Esophagus squamous epithelium (tissue), 4 donors: Measurements from ENCODE around the gene MORC1.

Experiments used
- POLR2A ChIP-seq, 4 donors: fragments of 450-650 bp; IDR thresholded peaks; one replicate each; pipeline ENCODE4 v1.6.1; 2017; ENCODE audit warnings: antibody characterized with exemption in 4 of 4, mild to moderate bottlenecking in 4 of 4, moderate library complexity in 3 of 4
- TF ChIP-seq, protein P1 (sequence below), 6 experiments: fragments of 450-650 bp in 4 of 6; fragments of 200-600 bp in 2 of 6; sonication (generic) in 2 of 6; IDR thresholded peaks; one replicate each; pipeline ENCODE4 v1.5.1; 2016 to 2019; ENCODE audit warnings: antibody characterized with exemption in 6 of 6, mild to moderate bottlenecking in 4 of 6, moderate library complexity in 4 of 6

DNA sequence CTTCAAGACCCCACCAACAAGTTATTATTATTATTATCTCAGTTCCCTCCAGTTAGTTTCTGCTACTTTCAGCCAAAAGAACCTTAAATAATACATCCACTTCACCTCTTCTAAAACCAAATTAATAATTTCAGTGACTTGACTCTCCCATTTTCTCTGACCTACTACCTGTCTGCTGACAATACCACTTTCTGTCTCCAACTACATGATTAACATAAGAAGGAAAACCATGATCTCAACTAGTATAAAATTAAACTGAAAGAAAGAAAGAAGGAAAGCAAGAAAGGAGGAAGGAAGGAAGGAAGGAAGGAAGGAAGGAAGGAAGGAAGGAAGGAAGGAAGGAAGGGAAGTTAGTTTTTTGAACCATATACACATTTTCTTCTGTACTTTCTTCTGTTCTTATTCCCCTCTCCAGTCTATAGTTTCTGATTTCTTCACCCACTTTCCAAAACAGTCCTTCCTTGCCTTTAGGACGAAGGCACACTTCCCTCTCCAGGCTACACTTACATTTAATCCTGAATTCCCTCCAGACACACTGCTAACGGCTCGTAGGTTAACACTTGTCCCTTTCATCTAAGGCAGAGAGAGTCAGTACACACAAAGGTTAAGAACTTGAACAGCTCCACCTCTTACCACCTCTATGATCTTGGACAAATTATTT lies 84.8 kb downstream of the MORC1 start:
- TF ChIP-seq POLR2A (IDR thresholded peaks at IDR 0.05): no peak
- TF ChIP-seq, protein P1, sequence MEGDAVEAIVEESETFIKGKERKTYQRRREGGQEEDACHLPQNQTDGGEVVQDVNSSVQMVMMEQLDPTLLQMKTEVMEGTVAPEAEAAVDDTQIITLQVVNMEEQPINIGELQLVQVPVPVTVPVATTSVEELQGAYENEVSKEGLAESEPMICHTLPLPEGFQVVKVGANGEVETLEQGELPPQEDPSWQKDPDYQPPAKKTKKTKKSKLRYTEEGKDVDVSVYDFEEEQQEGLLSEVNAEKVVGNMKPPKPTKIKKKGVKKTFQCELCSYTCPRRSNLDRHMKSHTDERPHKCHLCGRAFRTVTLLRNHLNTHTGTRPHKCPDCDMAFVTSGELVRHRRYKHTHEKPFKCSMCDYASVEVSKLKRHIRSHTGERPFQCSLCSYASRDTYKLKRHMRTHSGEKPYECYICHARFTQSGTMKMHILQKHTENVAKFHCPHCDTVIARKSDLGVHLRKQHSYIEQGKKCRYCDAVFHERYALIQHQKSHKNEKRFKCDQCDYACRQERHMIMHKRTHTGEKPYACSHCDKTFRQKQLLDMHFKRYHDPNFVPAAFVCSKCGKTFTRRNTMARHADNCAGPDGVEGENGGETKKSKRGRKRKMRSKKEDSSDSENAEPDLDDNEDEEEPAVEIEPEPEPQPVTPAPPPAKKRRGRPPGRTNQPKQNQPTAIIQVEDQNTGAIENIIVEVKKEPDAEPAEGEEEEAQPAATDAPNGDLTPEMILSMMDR (IDR thresholded peaks at IDR 0.05): no peak
